Endodermal cell (in vitro differentiated cells): Measurements from ENCODE around the gene STIM1. TPM values are rescaled to one million over a fixed set of nuclear protein-coding genes. Genes with fewer than 3 reads are reported as not detected.

Experiments used
- DNase-seq: peaks from one replicate; pipeline ENCODE4 v3.0.0-alpha.2; 2017
- H3K27ac ChIP-seq: 2 replicates; pipeline ENCODE4 v1.5.1; 2013; ENCODE audit warnings: mild to moderate bottlenecking, low read depth, low read length, moderate library complexity
- H3K27me3 ChIP-seq: 2 replicates; pipeline ENCODE4 v1.6.1; 2013; ENCODE audit warnings: mild to moderate bottlenecking, low read length, moderate library complexity; ENCODE audit not compliant: insufficient read depth, control insufficient read depth, poor library complexity, severe bottlenecking
- H3K36me3 ChIP-seq: 2 replicates; pipeline ENCODE4 v1.7.0; 2013; ENCODE audit warnings: mild to moderate bottlenecking, low read length, moderate library complexity; ENCODE audit not compliant: control insufficient read depth, insufficient read depth
- H3K4me1 ChIP-seq: one replicate; pipeline ENCODE4 v1.7.0; 2013; ENCODE audit warnings: low read length; ENCODE audit not compliant: control insufficient read depth, insufficient read depth
- H3K4me3 ChIP-seq: 2 replicates; pipeline ENCODE4 v1.5.1; 2013; ENCODE audit warnings: mild to moderate bottlenecking, low read length, moderate library complexity
- H3K9ac ChIP-seq: 2 replicates; pipeline ENCODE4 v1.6.1; 2013; ENCODE audit warnings: mild to moderate bottlenecking, low read length, moderate library complexity; ENCODE audit not compliant: poor library complexity, severe bottlenecking; ENCODE audit errors: extremely low read depth
- H3K9me3 ChIP-seq: 2 replicates; pipeline ENCODE4 v1.6.1; 2013; ENCODE audit warnings: mild to moderate bottlenecking, low read length, moderate library complexity; ENCODE audit not compliant: control insufficient read depth
- H3K27ac Mint-ChIP-seq: 2 replicates; pipeline ENCODE4 v1.8.0; 2020; ENCODE audit warnings: mixed read lengths
- H3K27me3 Mint-ChIP-seq: 2 replicates; pipeline ENCODE4 v1.8.0; 2021; ENCODE audit warnings: mild to moderate bottlenecking, mixed read lengths; ENCODE audit not compliant: insufficient read depth
- H3K36me3 Mint-ChIP-seq: 2 replicates; pipeline ENCODE4 v1.8.0; 2020; ENCODE audit warnings: low read depth, mixed read lengths
- H3K4me1 Mint-ChIP-seq: 2 replicates; pipeline ENCODE4 v1.8.0; 2020; ENCODE audit warnings: mixed read lengths
- H3K4me3 Mint-ChIP-seq: 2 replicates; pipeline ENCODE4 v1.8.0; 2020; ENCODE audit warnings: mild to moderate bottlenecking, moderate library complexity, mixed read lengths
- H3K9me3 Mint-ChIP-seq: 2 replicates; pipeline ENCODE4 v1.8.0; 2020; ENCODE audit warnings: mild to moderate bottlenecking, mixed read lengths
- CTCF ChIP-seq: fragments of 200-600 bp; sonication (generic); conservative IDR thresholded peaks from 2 replicates; pipeline ENCODE4 v1.5.0; 2021; ENCODE audit warnings: antibody characterized with exemption, mild to moderate bottlenecking
- WGBS, 2 experiments: methylation state at CpG; one replicate each; pipeline versions ENCODE4 v1.1.5 to v1.1.7; 2013; ENCODE audit warnings: missing lambda C conversion rate in 2 of 2, mixed read lengths in 1 of 2; ENCODE audit not compliant: insufficient coverage in 1 of 2, insufficient read length in 1 of 2; 5-methylcytosine and 5-hydroxymethylcytosine counted together
- total RNA-seq, 2 donors: library from RNA; stranded (reverse); fragmentation: NEBNext Ultra II Directional in 1 of 2; extraction: Animal tissue kit (Norgen Biotek cat#: 25700) in 1 of 2; gene quantifications; 2 replicates in 1 of 2; 3 replicates in 1 of 2; pipeline ENCODE4 v1.2.1, GENCODE V29; 2021

STIM1 gene
- total RNA-seq, 2 donors from 2014 or later, result 20.9 to 27.9 TPM

- no peaks in the 10 kb centered on the region for H3K27me3 Mint-ChIP-seq
Measured at GRCh38 chr11:3877364-3878257, 22.1 kb downstream of the STIM1 start.

GRCh38 chr11:3878258-3878584, 22.8 kb downstream of the STIM1 start:
- H3K4me1 Mint-ChIP-seq, result peaks cover 36% of the 10 kb centered on the region
- Histone ChIP-seq H3K9me3 (no peaks in the 10 kb centered on the region), H3K4me3 (no peak overlapping the region), H3K27me3 (no peaks in the 10 kb centered on the region), H3K4me1 (peaks cover 17% of the 10 kb centered on the region), H3K9ac (no peak overlapping the region), H3K27ac (no peak overlapping the region), H3K36me3 (no peaks in the 10 kb centered on the region)
- H3K4me3 Mint-ChIP-seq, result no peak overlapping the region
- TF ChIP-seq CTCF, result no peak
- peak overlapping the region; percentile 74 for H3K27ac Mint-ChIP-seq
- no peaks in the 10 kb centered on the region for H3K27me3 Mint-ChIP-seq
- no peaks in the 10 kb centered on the region for H3K36me3 Mint-ChIP-seq
- no peak for DNase-seq
- H3K9me3 Mint-ChIP-seq, result no peaks in the 10 kb centered on the region

More at GRCh38 chr11:3877364-3878257, 22.1 kb downstream of the STIM1 start:
- Mint-ChIP-seq H3K36me3 (no peaks in the 10 kb centered on the region), H3K27ac (peak overlapping the region; percentile 74), H3K4me1 (peaks cover 36% of the 10 kb centered on the region), H3K9me3 (no peaks in the 10 kb centered on the region), H3K4me3 (no peak overlapping the region)
- 75 to 80% methylated on average over 4 to 8 of the region's 8 CpGs for WGBS, 2 experiments
- no peak for TF ChIP-seq CTCF
- H3K4me1 ChIP-seq, result peaks cover 17% of the 10 kb centered on the region
- no peaks in the 10 kb centered on the region for H3K36me3 ChIP-seq
- DNase-seq, result no peak
- no peaks in the 10 kb centered on the region for H3K27me3 ChIP-seq
- H3K27ac ChIP-seq, result peak overlapping the region; percentile 12
- no peak overlapping the region for H3K9ac ChIP-seq
- H3K9me3 ChIP-seq, result no peaks in the 10 kb centered on the region
- no peak overlapping the region for H3K4me3 ChIP-seq

- no peak overlapping the region for H3K4me3 Mint-ChIP-seq
- no peak overlapping the region for H3K27ac Mint-ChIP-seq
- H3K36me3 Mint-ChIP-seq, result no peaks in the 10 kb centered on the region
Measured at GRCh38 chr11:3879216-3879966, 23.9 kb downstream of the STIM1 start.

More at GRCh38 chr11:3879216-3879966, 23.9 kb downstream of the STIM1 start:
- Histone ChIP-seq H3K36me3 (no peaks in the 10 kb centered on the region), H3K9ac (no peak overlapping the region), H3K4me3 (peak overlapping the region; percentile 36), H3K4me1 (peaks cover 17% of the 10 kb centered on the region), H3K9me3 (no peaks in the 10 kb centered on the region), H3K27me3 (no peaks in the 10 kb centered on the region), H3K27ac (no peak overlapping the region)
- H3K27me3 Mint-ChIP-seq, result no peaks in the 10 kb centered on the region
- H3K9me3 Mint-ChIP-seq, result no peaks in the 10 kb centered on the region
- no peak for TF ChIP-seq CTCF
- 93 to 94% methylated on average over 2 to 3 of the region's 4 CpGs for WGBS, 2 experiments
- no peak for DNase-seq
- H3K4me1 Mint-ChIP-seq, result peaks cover 36% of the 10 kb centered on the region
